Measurements from ENCODE around the gene TTF2.
"Not testable (repeated sequence)": the region's sequence is repeated elsewhere in the genome, so short reads cannot be mapped to it uniquely, and the experiment has no call there.

TTF2 gene

DNA sequence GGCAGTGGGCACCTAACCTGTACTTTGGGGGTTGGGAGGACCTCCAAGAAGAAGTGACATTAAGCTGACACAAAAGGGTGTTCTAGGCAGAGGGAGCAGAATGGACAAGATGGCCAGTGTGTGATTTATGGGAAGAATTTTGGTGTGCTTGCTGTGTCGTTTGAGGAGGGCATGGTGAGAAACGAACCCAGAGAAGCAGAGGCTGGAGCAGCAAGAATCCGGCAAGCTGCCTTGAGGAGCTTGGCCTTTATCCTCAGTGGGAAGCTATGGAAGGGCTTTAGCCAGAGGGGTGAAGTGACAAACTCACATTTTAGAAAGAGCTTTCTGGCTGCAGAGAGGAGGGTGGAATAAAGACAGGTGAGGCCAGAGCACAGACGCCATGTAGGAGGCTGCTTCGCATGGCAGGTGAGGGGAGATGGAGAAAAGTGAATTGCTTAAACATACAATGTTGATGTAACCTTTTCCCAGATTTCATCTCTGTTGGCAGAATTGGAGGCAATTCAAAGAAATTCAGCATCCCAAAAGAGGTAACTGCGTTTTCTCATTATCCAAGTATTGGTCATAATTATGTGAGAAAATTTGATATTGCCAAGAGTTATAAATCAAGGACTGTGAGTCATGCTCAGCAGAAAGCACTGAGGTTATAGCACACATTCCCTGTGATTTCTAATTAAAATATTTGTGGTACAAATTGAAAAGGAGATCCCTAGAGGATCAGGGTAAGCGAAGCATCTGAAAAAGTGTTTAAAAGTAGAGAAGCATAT is 34.9 kb downstream of the TTF2 start:
- Histone ChIP-seq H3K9me3 (ENCODE audit: severe bottlenecking) (no peaks in the 10 kb centered on the region), H3K27ac (no peak overlapping the region), H3K4me3 (ENCODE audit: low read depth, low read length) (no peak overlapping the region), H3K36me3 (peaks cover 42% of the 10 kb centered on the region), H3K27me3 (ENCODE audit: insufficient read depth, low read depth, severe bottlenecking) (no peaks in the 10 kb centered on the region)
- TF ChIP-seq, protein P1, sequence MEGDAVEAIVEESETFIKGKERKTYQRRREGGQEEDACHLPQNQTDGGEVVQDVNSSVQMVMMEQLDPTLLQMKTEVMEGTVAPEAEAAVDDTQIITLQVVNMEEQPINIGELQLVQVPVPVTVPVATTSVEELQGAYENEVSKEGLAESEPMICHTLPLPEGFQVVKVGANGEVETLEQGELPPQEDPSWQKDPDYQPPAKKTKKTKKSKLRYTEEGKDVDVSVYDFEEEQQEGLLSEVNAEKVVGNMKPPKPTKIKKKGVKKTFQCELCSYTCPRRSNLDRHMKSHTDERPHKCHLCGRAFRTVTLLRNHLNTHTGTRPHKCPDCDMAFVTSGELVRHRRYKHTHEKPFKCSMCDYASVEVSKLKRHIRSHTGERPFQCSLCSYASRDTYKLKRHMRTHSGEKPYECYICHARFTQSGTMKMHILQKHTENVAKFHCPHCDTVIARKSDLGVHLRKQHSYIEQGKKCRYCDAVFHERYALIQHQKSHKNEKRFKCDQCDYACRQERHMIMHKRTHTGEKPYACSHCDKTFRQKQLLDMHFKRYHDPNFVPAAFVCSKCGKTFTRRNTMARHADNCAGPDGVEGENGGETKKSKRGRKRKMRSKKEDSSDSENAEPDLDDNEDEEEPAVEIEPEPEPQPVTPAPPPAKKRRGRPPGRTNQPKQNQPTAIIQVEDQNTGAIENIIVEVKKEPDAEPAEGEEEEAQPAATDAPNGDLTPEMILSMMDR (IDR thresholded peaks at IDR 0.05; ENCODE audit: low read depth, low read length), result no peak
- no peak for DNase-seq

DNA sequence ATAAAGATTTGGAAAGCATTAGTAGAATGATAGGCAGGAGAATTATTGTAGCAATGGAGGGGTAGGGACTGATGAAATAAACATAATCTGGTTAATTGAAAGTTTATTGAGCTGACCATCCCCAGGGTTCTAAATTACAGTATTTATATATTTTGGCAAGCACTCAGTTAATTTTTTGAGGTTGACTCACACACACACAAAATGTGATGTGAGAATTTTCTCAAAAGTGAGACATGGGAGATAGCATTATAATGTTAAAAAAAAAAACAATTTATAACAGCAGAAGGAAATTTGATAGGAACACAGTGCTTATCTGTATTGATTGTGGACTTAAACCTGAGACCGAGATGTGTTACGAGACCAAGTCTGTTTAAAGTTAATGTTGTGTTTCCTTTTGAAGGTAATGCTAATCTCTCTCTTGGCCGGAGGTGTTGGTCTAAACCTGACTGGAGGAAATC is 36.9 kb downstream of the TTF2 start:
- Histone ChIP-seq H3K9me3 (ENCODE audit: severe bottlenecking) (no peaks in the 10 kb centered on the region), H3K27me3 (ENCODE audit: insufficient read depth, low read depth, severe bottlenecking) (no peaks in the 10 kb centered on the region), H3K27ac (no peak overlapping the region), H3K36me3 (peaks cover 47% of the 10 kb centered on the region), H3K4me3 (ENCODE audit: low read depth, low read length) (no peak overlapping the region)
- no peak for DNase-seq
- TF ChIP-seq, protein P1 (IDR thresholded peaks at IDR 0.05; ENCODE audit: low read depth, low read length), result no peak

DNA sequence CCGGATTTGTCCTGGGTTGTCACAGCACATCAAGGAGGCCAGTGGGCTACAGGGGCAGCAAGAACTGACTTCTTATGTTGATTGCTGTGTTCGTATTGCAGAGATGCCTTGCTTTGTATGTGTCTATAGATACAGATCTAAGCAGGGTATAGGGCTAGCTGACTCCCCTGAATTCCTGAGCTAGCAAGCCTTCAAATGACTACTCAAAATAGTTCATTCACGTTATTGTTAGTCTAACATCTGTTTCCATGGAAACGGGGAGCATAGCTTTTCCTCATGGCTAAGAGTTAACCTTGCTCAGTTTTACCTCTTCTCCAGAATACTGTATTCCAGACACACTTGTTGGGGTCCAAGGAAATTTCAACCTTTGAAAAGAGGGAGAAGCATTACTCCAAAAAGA is 37.3 kb downstream of the TTF2 start:
- no peaks in the 10 kb centered on the region for H3K9me3 ChIP-seq (ENCODE audit: severe bottlenecking)
- no peak for DNase-seq
- peaks cover 46% of the 10 kb centered on the region for H3K36me3 ChIP-seq
- H3K27me3 ChIP-seq (ENCODE audit: insufficient read depth, low read depth, severe bottlenecking), result no peaks in the 10 kb centered on the region
- no peak overlapping the region for H3K4me3 ChIP-seq (ENCODE audit: low read depth, low read length)
- no peak overlapping the region for H3K27ac ChIP-seq
- TF ChIP-seq, protein P1 (IDR thresholded peaks at IDR 0.05; ENCODE audit: low read depth, low read length), result no peak

DNA sequence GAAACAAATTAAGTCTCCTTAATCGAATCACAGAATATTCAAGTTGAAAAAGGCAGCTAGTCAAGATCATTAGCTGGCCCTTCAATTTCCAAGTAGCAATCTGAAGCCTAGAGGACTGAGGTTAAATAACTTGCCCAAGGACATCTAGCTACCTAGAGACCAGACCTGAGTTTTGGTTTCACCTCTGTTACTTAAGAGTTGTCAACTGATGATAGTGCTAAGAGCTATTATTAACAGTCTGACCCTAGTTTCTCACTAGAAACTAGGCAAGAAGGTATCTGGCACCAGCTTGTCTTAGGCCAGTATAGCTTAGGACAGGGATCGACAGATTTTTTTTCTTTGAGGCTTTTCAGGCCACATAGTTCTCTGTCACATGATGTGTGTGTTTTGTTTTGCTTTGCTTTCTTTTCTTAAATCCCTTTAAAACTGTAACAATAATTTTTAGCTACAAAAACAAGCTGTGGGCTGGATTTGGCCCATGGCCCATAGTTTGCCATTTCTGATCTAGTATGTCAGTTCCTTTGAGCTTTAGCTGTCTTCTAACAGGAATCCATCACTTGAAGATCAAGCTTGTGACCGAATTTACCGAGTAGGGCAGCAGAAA is 38.3 kb downstream of the TTF2 start:
- TF ChIP-seq, protein P1 (IDR thresholded peaks at IDR 0.05; ENCODE audit: low read depth, low read length), result no peak
- Histone ChIP-seq H3K27ac (no peak overlapping the region), H3K4me3 (ENCODE audit: low read depth, low read length) (no peak overlapping the region), H3K27me3 (ENCODE audit: insufficient read depth, low read depth, severe bottlenecking) (no peaks in the 10 kb centered on the region), H3K36me3 (peaks cover 52% of the 10 kb centered on the region), H3K9me3 (ENCODE audit: severe bottlenecking) (no peaks in the 10 kb centered on the region)
- DNase-seq, result no peak

DNA sequence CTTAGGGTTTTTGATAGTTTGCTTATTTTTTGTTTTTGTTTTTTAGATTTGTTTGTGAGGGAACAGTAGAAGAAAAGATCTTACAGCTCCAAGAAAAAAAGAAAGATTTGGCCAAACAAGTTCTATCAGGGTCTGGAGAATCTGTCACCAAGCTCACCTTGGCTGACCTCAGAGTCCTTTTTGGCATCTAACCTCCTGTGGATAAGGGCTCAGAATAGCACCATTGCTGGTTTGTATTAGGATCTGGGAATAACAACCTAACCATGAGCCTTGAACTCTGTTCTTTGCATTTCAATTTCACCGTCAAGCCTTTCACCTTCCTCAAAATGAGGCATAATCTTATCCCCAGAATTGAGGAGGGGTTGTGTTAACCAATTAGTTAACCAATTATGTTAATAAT is 41.2 kb downstream of the TTF2 start:
- no peaks in the 10 kb centered on the region for H3K27me3 ChIP-seq (ENCODE audit: insufficient read depth, low read depth, severe bottlenecking)
- no peaks in the 10 kb centered on the region for H3K9me3 ChIP-seq (ENCODE audit: severe bottlenecking)
- DNase-seq, result no peak
- no peak overlapping the region for H3K27ac ChIP-seq
- TF ChIP-seq, protein P1 (IDR thresholded peaks at IDR 0.05; ENCODE audit: low read depth, low read length), result no peak
- H3K4me3 ChIP-seq (ENCODE audit: low read depth, low read length), result no peak overlapping the region
- H3K36me3 ChIP-seq, result peaks cover 45% of the 10 kb centered on the region

DNA sequence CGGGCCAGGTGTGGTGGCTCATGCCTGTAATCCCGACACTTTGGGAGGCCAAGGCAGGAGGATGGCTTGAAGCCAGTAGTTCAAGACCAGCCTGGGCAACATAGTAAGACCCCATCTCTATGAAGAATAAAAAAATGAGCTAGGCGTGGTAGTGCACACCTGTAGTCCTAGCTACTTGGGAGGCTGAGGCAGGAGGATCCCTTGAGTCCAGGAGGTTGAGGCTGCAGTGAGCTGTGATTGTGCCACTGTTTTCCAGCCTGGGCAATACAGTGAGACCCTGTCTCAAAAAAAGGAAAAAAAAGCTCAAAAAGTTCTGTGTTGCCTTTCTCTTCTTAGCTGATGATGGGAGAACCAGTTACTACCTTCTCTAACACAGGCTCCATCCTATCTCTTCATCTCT is 41.7 kb downstream of the TTF2 start:
- H3K4me3 ChIP-seq (ENCODE audit: low read depth, low read length); H3K27ac ChIP-seq; H3K9me3 ChIP-seq (ENCODE audit: severe bottlenecking); DNase-seq; H3K27me3 ChIP-seq (ENCODE audit: insufficient read depth, low read depth, severe bottlenecking): not testable (repeated sequence)
- peaks cover 42% of the 10 kb centered on the region for H3K36me3 ChIP-seq
